Pons (tissue), 1 donor: ENCODE measurements around the gene STYXL2.

ENCODE experiments used
- DNase-seq: peaks from one replicate; pipeline ENCODE4 v3.0.0-alpha.2; 2016; ENCODE audit warnings: low spot score

STYXL2 gene

GRCh38 chr1:167136191-167136614 is 42.3 kb downstream of the STYXL2 start:
- DNase-seq = no peak

GRCh38 chr1:167136806-167137205 is 42.9 kb downstream of the STYXL2 start:
- DNase-seq = no peak

GRCh38 chr1:167137332-167137781 is 43.5 kb downstream of the STYXL2 start:
- DNase-seq = no peak

GRCh38 chr1:167137793-167138510 is 44.1 kb downstream of the STYXL2 start:
- DNase-seq = no peak

GRCh38 chr1:167138703-167139102 is 44.8 kb downstream of the STYXL2 start:
- DNase-seq = no peak

- DNase-seq = no peak
Observed at GRCh38 chr1:167141963-167142362, 48.1 kb downstream of the STYXL2 start.
